Osteoblast (primary cell): ENCODE measurements around the gene SIAH1. TPM values are rescaled to one million over a fixed set of nuclear protein-coding genes. Genes with fewer than 3 reads are reported as not detected.
"Not testable (repeated sequence)": the region's sequence is repeated elsewhere in the genome, so short reads cannot be mapped to it uniquely, and the experiment has no call there.

Experiments used
- DNase-seq: peaks from one replicate; pipeline ENCODE4 v3.0.0; 2011; ENCODE audit warnings: low spot score, mixed read lengths; ENCODE audit not compliant: insufficient read length; ENCODE audit errors: missing footprints
- H2AFZ ChIP-seq: 2 replicates; pipeline ENCODE4 v1.6.0; 2011; ENCODE audit warnings: mild to moderate bottlenecking, low read length
- H3K27ac ChIP-seq: 2 replicates; pipeline ENCODE4 v1.5.1; 2011; ENCODE audit warnings: mild to moderate bottlenecking, low read depth, low read length, moderate library complexity
- H3K27me3 ChIP-seq: 2 replicates; pipeline ENCODE4 v1.6.0; 2012; ENCODE audit warnings: mild to moderate bottlenecking, control low read depth, inconsistent platforms, low read length, moderate library complexity; ENCODE audit not compliant: insufficient read depth
- H3K36me3 ChIP-seq: 2 replicates; pipeline ENCODE4 v1.5.1; 2011; ENCODE audit warnings: mild to moderate bottlenecking, low read length, control low read depth, moderate library complexity; ENCODE audit not compliant: insufficient read depth
- H3K4me1 ChIP-seq: 2 replicates; pipeline ENCODE4 v1.5.1; 2011; ENCODE audit warnings: mild to moderate bottlenecking, low read length, control low read depth, moderate library complexity; ENCODE audit not compliant: insufficient read depth
- H3K4me2 ChIP-seq: 2 replicates; pipeline ENCODE4 v1.6.0; 2011; ENCODE audit warnings: mild to moderate bottlenecking, low read length; ENCODE audit not compliant: insufficient read depth
- H3K4me3 ChIP-seq: fragments of 200-600 bp; sonication (generic); 3 replicates; pipeline ENCODE4 v1.5.1; 2012; ENCODE audit warnings: mild to moderate bottlenecking, low read length, inconsistent platforms; ENCODE audit not compliant: insufficient read depth
- H3K79me2 ChIP-seq: 2 replicates; pipeline ENCODE4 v1.6.0; 2012; ENCODE audit warnings: mild to moderate bottlenecking, low read length, control low read depth, inconsistent platforms; ENCODE audit not compliant: insufficient read depth
- H3K9me3 ChIP-seq: 2 replicates; pipeline ENCODE4 v1.5.1; 2011; ENCODE audit warnings: low read depth, low read length, control low read depth
- H4K20me1 ChIP-seq: 2 replicates; pipeline ENCODE4 v1.6.0; 2012; ENCODE audit warnings: mild to moderate bottlenecking, low read length, control low read depth; ENCODE audit not compliant: insufficient read depth
- total RNA-seq: library from RNA; depleted of rRNA; stranded (reverse); fragments of >200 nt; gene quantifications from 2 replicates; pipeline ENCODE4 v1.2.3, GENCODE V29; 2012
- TF ChIP-seq, protein P1 (sequence below): IDR thresholded peaks from 2 replicates; pipeline ENCODE4 v1.5.1; 2011; ENCODE audit warnings: mild to moderate bottlenecking, low read depth, low read length, moderate library complexity; ENCODE audit errors: extremely low read depth

The SIAH1 gene
- total RNA-seq, 1 donor = 43.1 TPM

DNA sequence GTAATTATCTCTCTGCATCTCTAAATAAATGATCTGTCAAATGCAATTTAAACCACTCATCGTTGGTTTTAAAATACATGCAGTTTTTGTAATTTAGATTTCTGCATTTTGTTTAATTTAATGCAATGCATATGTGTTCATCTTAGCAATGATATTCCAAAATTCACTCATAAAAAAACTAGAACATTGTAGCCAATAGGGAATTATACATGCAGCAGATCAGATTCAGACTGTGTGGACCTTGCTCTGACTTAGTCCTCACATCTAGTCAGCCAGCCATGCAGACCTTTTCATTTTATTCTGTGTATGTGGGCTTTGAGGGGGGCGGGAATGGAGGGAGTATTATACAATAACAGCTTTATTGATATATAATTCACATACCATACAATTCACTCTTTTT lies 37.3 kb upstream of the SIAH1 start:
- H3K27me3 ChIP-seq = peaks cover 2% of the 10 kb centered on the region
- H3K4me1 ChIP-seq = peaks cover 5% of the 10 kb centered on the region
- H3K27ac ChIP-seq = no peak overlapping the region
- H3K9me3 ChIP-seq = no peaks in the 10 kb centered on the region
- no peaks in the 10 kb centered on the region for H3K36me3 ChIP-seq
- H4K20me1 ChIP-seq = no peaks in the 10 kb centered on the region
- H3K79me2 ChIP-seq = no peaks in the 10 kb centered on the region
- H3K4me3 ChIP-seq = no peak overlapping the region
- no peak for DNase-seq
- no peak overlapping the region for H3K4me2 ChIP-seq
- TF ChIP-seq, protein P1, sequence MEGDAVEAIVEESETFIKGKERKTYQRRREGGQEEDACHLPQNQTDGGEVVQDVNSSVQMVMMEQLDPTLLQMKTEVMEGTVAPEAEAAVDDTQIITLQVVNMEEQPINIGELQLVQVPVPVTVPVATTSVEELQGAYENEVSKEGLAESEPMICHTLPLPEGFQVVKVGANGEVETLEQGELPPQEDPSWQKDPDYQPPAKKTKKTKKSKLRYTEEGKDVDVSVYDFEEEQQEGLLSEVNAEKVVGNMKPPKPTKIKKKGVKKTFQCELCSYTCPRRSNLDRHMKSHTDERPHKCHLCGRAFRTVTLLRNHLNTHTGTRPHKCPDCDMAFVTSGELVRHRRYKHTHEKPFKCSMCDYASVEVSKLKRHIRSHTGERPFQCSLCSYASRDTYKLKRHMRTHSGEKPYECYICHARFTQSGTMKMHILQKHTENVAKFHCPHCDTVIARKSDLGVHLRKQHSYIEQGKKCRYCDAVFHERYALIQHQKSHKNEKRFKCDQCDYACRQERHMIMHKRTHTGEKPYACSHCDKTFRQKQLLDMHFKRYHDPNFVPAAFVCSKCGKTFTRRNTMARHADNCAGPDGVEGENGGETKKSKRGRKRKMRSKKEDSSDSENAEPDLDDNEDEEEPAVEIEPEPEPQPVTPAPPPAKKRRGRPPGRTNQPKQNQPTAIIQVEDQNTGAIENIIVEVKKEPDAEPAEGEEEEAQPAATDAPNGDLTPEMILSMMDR = no peak
- H2AFZ ChIP-seq = no peak overlapping the region

GRCh38 chr16:48421741-48422140 lies 36.5 kb upstream of the SIAH1 start:
- TF ChIP-seq, protein P1 = no peak
- no peaks in the 10 kb centered on the region for H3K36me3 ChIP-seq
- H3K4me1 ChIP-seq = peaks cover 3% of the 10 kb centered on the region
- H3K79me2 ChIP-seq = no peaks in the 10 kb centered on the region
- no peak overlapping the region for H3K27ac ChIP-seq
- DNase-seq = no peak
- H3K9me3 ChIP-seq = no peaks in the 10 kb centered on the region
- H3K27me3 ChIP-seq = peaks cover 2% of the 10 kb centered on the region
- no peak overlapping the region for H3K4me3 ChIP-seq
- H2AFZ ChIP-seq = peak overlapping the region; percentile 31
- no peak overlapping the region for H3K4me2 ChIP-seq
- H4K20me1 ChIP-seq = no peaks in the 10 kb centered on the region

GRCh38 chr16:48420437-48420836 lies 35.2 kb upstream of the SIAH1 start:
- Histone ChIP-seq H3K4me1 (no peaks in the 10 kb centered on the region), H3K9me3 (no peaks in the 10 kb centered on the region), H3K27me3 (peaks cover 2% of the 10 kb centered on the region), H3K79me2 (no peaks in the 10 kb centered on the region), H3K4me3 (no peak overlapping the region), H4K20me1 (no peaks in the 10 kb centered on the region), H3K27ac (no peak overlapping the region), H3K36me3 (no peaks in the 10 kb centered on the region), H3K4me2 (no peak overlapping the region), H2AFZ (no peak overlapping the region)
- TF ChIP-seq, protein P1 = no peak
- no peak for DNase-seq

DNA sequence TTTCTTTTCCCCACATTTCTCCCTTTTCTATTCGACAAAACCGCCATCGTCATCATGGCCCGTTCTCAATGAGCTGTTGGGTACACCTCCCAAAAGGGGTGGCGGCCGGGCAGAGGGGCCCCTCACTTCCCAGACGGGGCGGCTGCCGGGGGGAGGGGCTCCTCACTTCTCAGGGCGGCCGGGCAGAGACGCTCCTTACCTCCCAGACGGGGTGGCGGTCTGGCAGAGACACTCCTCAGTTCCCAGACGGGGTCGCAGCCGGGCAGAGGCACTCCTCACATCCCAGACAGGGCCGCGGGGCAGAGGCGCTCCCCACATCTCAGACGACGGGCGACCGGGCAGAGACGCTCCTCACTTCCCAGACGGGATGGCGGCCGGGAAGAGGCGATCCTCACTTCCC lies 31.4 kb upstream of the SIAH1 start:
- not testable (repeated sequence) for H3K79me2 ChIP-seq, H3K36me3 ChIP-seq, H3K4me2 ChIP-seq, DNase-seq, H3K9me3 ChIP-seq, H4K20me1 ChIP-seq, H3K4me3 ChIP-seq, H3K4me1 ChIP-seq, H3K27ac ChIP-seq, H3K27me3 ChIP-seq, H2AFZ ChIP-seq

GRCh38 chr16:48413272-48413671 lies 28.1 kb upstream of the SIAH1 start:
- peaks cover 20% of the 10 kb centered on the region for H3K4me1 ChIP-seq
- no peak overlapping the region for H3K27ac ChIP-seq
- no peak overlapping the region for H3K4me3 ChIP-seq
- DNase-seq = no peak
- no peaks in the 10 kb centered on the region for H3K27me3 ChIP-seq
- H3K79me2 ChIP-seq = no peaks in the 10 kb centered on the region
- no peaks in the 10 kb centered on the region for H3K36me3 ChIP-seq
- H2AFZ ChIP-seq = no peak overlapping the region
- H3K4me2 ChIP-seq = no peak overlapping the region
- TF ChIP-seq, protein P1 = no peak
- H4K20me1 ChIP-seq = no peaks in the 10 kb centered on the region
- H3K9me3 ChIP-seq = no peaks in the 10 kb centered on the region
